Left lung (tissue), 10 donors: Measurements from ENCODE around the gene OR4X1. TPM values are rescaled to one million over a fixed set of nuclear protein-coding genes. Genes with fewer than 3 reads are reported as not detected.

Source experiments
- ATAC-seq: fragments of 200-7000 bp; cut with Tn5 transposase; one replicate; pipeline ENCODE4 v1.9.1; 2020; ENCODE audit warnings: moderate library complexity
- DNase-seq, 4 donors: peaks; one replicate each; pipeline ENCODE4 v3.0.0-alpha.2; 2013 to 2020
- H3K27ac ChIP-seq, 2 donors: fragments of 200-600 bp; sonication (generic) in 1 of 2; one replicate each; pipeline versions ENCODE4 v1.5.0 to v1.8.0; 2020 to 2021
- H3K27me3 ChIP-seq, 2 donors: fragments of 200-600 bp; sonication (generic) in 1 of 2; one replicate each; pipeline versions ENCODE4 v1.5.0 to v1.8.0; 2020 to 2021
- H3K36me3 ChIP-seq, 2 donors: fragments of 200-600 bp; sonication (generic) in 1 of 2; one replicate each; pipeline versions ENCODE4 v1.5.0 to v1.8.0; 2020 to 2021
- H3K4me1 ChIP-seq, 2 donors: fragments of 200-600 bp; one replicate each; pipeline ENCODE4 v1.8.0; 2021
- H3K4me3 ChIP-seq, 2 donors: fragments of 200-600 bp; sonication (generic) in 1 of 2; one replicate each; pipeline versions ENCODE4 v1.5.0 to v1.8.0; 2020 to 2021; ENCODE audit warnings: mild to moderate bottlenecking in 1 of 2
- H3K9me3 ChIP-seq, 2 donors: fragments of 200-600 bp; sonication (generic) in 1 of 2; one replicate each; pipeline versions ENCODE4 v1.5.0 to v1.8.0; 2020 to 2021
- intact Hi-C, 2 donors: fragments of 100-400 bp; cut with DNase I; formaldehyde crosslinking; loops; one replicate each; pipeline versions ENCODE4 v1.11.2 to v1.14.2; 2022
- polyA plus RNA-seq, 6 donors: library from polyadenylated mRNA; unstranded; fragments of 120-200 nt; gene quantifications; one replicate each; pipeline ENCODE4 v1.2.1, GENCODE V29; 2013; ENCODE audit not compliant: insufficient read length in 6 of 6
- total RNA-seq, 2 donors: library from RNA; stranded (reverse); fragmentation: NEBNext Ultra II Directional; extraction: Animal tissue kit (Norgen Biotek cat#: 25700); gene quantifications; one replicate each; pipeline ENCODE4 v1.2.1, GENCODE V29; 2021
- TF ChIP-seq, protein P1 (sequence below), 2 donors: fragments of 200-600 bp; sonication (generic) in 1 of 2; IDR thresholded peaks; one replicate each; pipeline versions ENCODE4 v1.5.0 to v1.8.0; 2021; ENCODE audit warnings: antibody characterized with exemption in 2 of 2
- donor health status: DM: no; HTN: yes; CAD: no.
- donor health status: DM: no; HTN: no; CAD: no.

OR4X1 gene
- total and polyA plus RNA-seq, 8 donors = not detected

DNA sequence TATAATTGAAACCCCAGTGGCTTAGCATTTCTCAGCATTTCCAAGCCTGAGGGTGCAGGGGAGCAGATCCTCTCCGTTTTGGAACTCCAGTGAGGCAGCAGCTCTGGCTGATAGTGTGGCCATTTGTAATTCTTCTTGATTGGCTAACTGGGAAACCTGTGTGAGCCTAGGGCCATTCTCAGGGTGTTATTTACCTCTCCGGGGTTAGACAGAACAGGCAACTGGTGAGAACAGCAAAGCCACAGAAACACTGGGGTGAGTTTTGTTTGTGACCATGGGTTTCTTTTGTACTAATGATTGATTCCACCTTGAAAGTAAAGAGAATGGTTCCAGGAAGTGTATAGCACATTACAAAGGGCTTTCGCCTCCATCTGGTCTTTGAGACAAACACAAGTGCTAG is 21.2 kb upstream of the OR4X1 start:
- Histone ChIP-seq H3K4me1 (no peaks in the 10 kb centered on the region), H3K9me3 (no peaks in the 10 kb centered on the region), H3K36me3 (no peaks in the 10 kb centered on the region), H3K27me3 (no peaks in the 10 kb centered on the region), H3K4me3 (no peak overlapping the region), H3K27ac (no peak overlapping the region)
- TF ChIP-seq, protein P1, sequence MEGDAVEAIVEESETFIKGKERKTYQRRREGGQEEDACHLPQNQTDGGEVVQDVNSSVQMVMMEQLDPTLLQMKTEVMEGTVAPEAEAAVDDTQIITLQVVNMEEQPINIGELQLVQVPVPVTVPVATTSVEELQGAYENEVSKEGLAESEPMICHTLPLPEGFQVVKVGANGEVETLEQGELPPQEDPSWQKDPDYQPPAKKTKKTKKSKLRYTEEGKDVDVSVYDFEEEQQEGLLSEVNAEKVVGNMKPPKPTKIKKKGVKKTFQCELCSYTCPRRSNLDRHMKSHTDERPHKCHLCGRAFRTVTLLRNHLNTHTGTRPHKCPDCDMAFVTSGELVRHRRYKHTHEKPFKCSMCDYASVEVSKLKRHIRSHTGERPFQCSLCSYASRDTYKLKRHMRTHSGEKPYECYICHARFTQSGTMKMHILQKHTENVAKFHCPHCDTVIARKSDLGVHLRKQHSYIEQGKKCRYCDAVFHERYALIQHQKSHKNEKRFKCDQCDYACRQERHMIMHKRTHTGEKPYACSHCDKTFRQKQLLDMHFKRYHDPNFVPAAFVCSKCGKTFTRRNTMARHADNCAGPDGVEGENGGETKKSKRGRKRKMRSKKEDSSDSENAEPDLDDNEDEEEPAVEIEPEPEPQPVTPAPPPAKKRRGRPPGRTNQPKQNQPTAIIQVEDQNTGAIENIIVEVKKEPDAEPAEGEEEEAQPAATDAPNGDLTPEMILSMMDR (IDR thresholded peaks at IDR 0.05) = no peak
- ATAC-seq (no peak), DNase-seq (no peak)
- intact Hi-C loops = no loop called here

DNA sequence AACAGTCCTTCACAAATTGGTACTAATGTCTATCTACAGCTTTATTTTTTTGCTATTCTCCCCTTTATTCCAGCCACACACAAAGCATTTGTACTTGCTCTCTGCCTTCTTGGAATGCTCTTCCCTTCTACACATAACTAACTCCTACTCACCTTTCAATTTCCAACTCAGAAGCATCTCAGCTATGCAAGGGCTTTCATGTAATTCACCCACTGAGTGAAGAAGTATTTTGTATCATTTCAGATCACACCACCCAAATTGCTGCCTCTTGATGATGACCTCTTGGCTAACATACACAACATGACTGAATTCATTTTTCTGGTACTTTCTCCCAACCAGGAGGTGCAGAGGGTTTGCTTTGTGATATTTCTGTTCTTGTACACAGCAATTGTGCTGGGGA is 18.9 kb upstream of the OR4X1 start, which contains the start of gene OR4X2:
TSS of gene OR4X2 (plus strand) at position 301 of the 400 bp plus-strand sequence. CDS start at position 301, 0 bp downstream.
- no peaks in the 10 kb centered on the region for H3K27me3 ChIP-seq
- no peaks in the 10 kb centered on the region for H3K36me3 ChIP-seq
- ATAC-seq (no peak), DNase-seq (no peak)
- intact Hi-C loops = no loop called here
- TF ChIP-seq, protein P1 (IDR thresholded peaks at IDR 0.05) = no peak
- no peak within 1 kb of the TSS for H3K4me3 ChIP-seq
- no peaks in the 10 kb centered on the region for H3K4me1 ChIP-seq
- no peak within 1 kb of the TSS for H3K27ac ChIP-seq
- H3K9me3 ChIP-seq = peaks cover 0 to 17% of the 10 kb centered on the region in 2 donors

DNA sequence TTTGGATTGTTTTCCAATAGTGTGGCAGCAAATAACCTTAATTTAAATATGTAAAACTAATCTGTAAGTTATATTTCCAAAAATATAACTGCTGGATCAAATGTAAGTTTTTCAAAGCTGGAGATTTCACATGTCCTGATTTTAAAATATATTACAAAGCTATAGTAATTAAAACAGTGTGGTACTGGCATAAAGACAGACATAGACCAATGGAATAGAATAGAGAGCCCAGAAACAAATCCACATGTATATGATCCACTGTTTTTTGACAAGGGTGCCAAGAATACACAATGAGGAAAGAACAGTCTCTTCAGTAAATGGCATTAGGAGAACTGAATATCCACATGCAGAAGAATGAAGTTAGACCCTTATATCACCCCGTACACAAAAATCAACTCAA is 14.8 kb upstream of the OR4X1 start:
- no peak overlapping the region for H3K27ac ChIP-seq
- ATAC-seq (no peak), DNase-seq (no peak)
- H3K4me3 ChIP-seq = no peak overlapping the region
- TF ChIP-seq, protein P1 (IDR thresholded peaks at IDR 0.05) = no peak
- no peaks in the 10 kb centered on the region for H3K4me1 ChIP-seq
- H3K9me3 ChIP-seq = peaks cover 0 to 22% of the 10 kb centered on the region in 2 donors
- no peaks in the 10 kb centered on the region for H3K36me3 ChIP-seq
- intact Hi-C loops = no loop called here
- no peaks in the 10 kb centered on the region for H3K27me3 ChIP-seq

DNA sequence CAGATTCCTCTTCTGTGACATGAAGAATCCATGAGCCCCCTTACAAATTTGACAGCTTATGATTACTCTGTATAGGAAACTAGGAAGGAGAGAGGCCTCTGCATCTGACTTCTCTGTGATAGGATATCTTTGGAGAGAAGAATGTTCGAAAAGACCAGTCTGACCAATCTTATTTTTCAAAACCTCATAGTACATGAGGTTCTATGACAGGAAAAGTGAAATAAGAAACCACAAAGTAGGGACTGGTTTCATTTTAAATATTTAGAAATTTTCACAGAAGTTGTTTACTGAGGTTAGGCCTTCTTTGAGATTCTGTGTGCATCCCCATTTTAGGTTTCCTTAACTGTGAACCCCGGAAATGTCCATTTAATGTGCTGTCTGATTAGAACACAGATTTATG is 2.1 kb upstream of the OR4X1 start:
- no peak for ATAC-seq
- Histone ChIP-seq H3K4me3 (no peak overlapping the region), H3K36me3 (no peaks in the 10 kb centered on the region), H3K4me1 (no peaks in the 10 kb centered on the region), H3K9me3 (peaks cover 0 to 3% of the 10 kb centered on the region in 2 donors), H3K27me3 (no peaks in the 10 kb centered on the region), H3K27ac (no peak overlapping the region)
- TF ChIP-seq, protein P1 (IDR thresholded peaks at IDR 0.05) = no peak
- DNase-seq = no peak
- intact Hi-C loops = no loop called here

DNA sequence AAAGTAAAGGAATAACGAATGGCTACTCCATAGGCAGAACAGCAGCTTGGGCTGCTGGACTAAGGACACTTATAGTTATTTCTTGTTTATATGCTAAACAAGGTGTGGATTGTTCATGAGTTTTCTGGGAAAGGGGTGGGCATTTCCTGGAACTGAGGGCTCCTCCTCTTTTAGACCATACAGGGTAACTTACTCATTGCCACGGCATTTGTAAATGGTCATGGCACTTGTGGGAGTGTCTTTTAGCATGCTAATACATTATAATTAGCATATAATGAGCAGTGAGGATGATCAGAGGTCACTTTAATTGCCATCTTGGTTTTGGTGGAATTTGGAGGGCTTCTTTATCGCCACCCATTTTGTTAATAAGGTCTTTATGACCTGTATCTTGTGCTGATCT is 7.0 kb downstream of the OR4X1 start:
- Histone ChIP-seq H3K27me3 (no peaks in the 10 kb centered on the region), H3K4me3 (no peak overlapping the region), H3K4me1 (no peaks in the 10 kb centered on the region), H3K27ac (no peak overlapping the region), H3K9me3 (no peaks in the 10 kb centered on the region), H3K36me3 (no peaks in the 10 kb centered on the region)
- intact Hi-C loops = no loop called here
- ATAC-seq (no peak), DNase-seq (no peak)
- TF ChIP-seq, protein P1 (IDR thresholded peaks at IDR 0.05) = no peak
